ENCODE data around the gene PIK3R2.

- no peak for TF ChIP-seq CTCF (IDR thresholded peaks at IDR 0.05)
- no peak for TF ChIP-seq POLR2AphosphoS5 (IDR thresholded peaks at IDR 0.05; ENCODE audit: low read depth, low read length)
- no peak for TF ChIP-seq REST (IDR thresholded peaks at IDR 0.05; ENCODE audit: insufficient read depth in 1 of 2, low read depth in 2 of 2, low read length in 1 of 2)
- TF ChIP-seq SIN3A (IDR thresholded peaks at IDR 0.05; ENCODE audit: borderline replicate concordance, insufficient read depth, low read depth, low read length), result no peak
These were observed 35.6 kb upstream of the PIK3R2 start for GRCh38 chr19:18117364-18117691.

Data from Panc1 (cell line).